Measurements from ENCODE around the gene LMF1.

The LMF1 gene

GRCh38 chr16:937311-937710, 33.5 kb downstream of the LMF1 start:
- 73 to 79% methylated on average over 7 to 8 of the region's 8 CpGs for WGBS, 2 experiments (ENCODE audit: insufficient coverage in 2 of 2)
- Histone ChIP-seq H3K27ac (ENCODE audit: low read depth, low read length, severe bottlenecking) (no peak overlapping the region), H3K4me3 (ENCODE audit: extremely low read depth, insufficient read depth, low read length, poor library complexity, severe bottlenecking) (no peak overlapping the region), H3K9me3 (ENCODE audit: control insufficient read depth, low read length) (peaks cover 10% of the 10 kb centered on the region), H3K36me3 (ENCODE audit: control insufficient read depth, insufficient read depth, low read length) (peaks cover 8% of the 10 kb centered on the region), H3K4me1 (ENCODE audit: control insufficient read depth, insufficient read depth, low read length, poor library complexity, severe bottlenecking) (no peaks in the 10 kb centered on the region)

GRCh38 chr16:935684-936083, 35.1 kb downstream of the LMF1 start:
- Histone ChIP-seq H3K4me3 (ENCODE audit: extremely low read depth, insufficient read depth, low read length, poor library complexity, severe bottlenecking) (no peak overlapping the region), H3K36me3 (ENCODE audit: control insufficient read depth, insufficient read depth, low read length) (no peaks in the 10 kb centered on the region), H3K27ac (ENCODE audit: low read depth, low read length, severe bottlenecking) (no peak overlapping the region), H3K9me3 (ENCODE audit: control insufficient read depth, low read length) (no peaks in the 10 kb centered on the region), H3K4me1 (ENCODE audit: control insufficient read depth, insufficient read depth, low read length, poor library complexity, severe bottlenecking) (no peaks in the 10 kb centered on the region)
- 76 to 82% methylated on average over 5 to 8 of the region's 11 CpGs for WGBS, 2 experiments (ENCODE audit: insufficient coverage in 2 of 2)

GRCh38 chr16:934178-934577, 36.6 kb downstream of the LMF1 start:
- H3K4me3 ChIP-seq (ENCODE audit: extremely low read depth, insufficient read depth, low read length, poor library complexity, severe bottlenecking), result no peak overlapping the region
- H3K9me3 ChIP-seq (ENCODE audit: control insufficient read depth, low read length), result no peaks in the 10 kb centered on the region
- 96 to 98% methylated on average over 6 to 7 of the region's 10 CpGs for WGBS, 2 experiments (ENCODE audit: insufficient coverage in 2 of 2)
- no peak overlapping the region for H3K27ac ChIP-seq (ENCODE audit: low read depth, low read length, severe bottlenecking)
- no peaks in the 10 kb centered on the region for H3K4me1 ChIP-seq (ENCODE audit: control insufficient read depth, insufficient read depth, low read length, poor library complexity, severe bottlenecking)
- H3K36me3 ChIP-seq (ENCODE audit: control insufficient read depth, insufficient read depth, low read length), result no peaks in the 10 kb centered on the region

- H3K27ac ChIP-seq (ENCODE audit: low read depth, low read length, severe bottlenecking), result no peak overlapping the region
- WGBS, 2 experiments (ENCODE audit: insufficient coverage in 2 of 2), result 90 to 94% methylated on average over 11 to 15 of the region's 15 CpGs
- no peak overlapping the region for H3K4me3 ChIP-seq (ENCODE audit: extremely low read depth, insufficient read depth, low read length, poor library complexity, severe bottlenecking)
Observed at GRCh38 chr16:933581-933980, 37.2 kb downstream of the LMF1 start.

GRCh38 chr16:932831-933330, 37.9 kb downstream of the LMF1 start:
- Histone ChIP-seq H3K9me3 (ENCODE audit: control insufficient read depth, low read length) (no peaks in the 10 kb centered on the region), H3K4me1 (ENCODE audit: control insufficient read depth, insufficient read depth, low read length, poor library complexity, severe bottlenecking) (no peaks in the 10 kb centered on the region), H3K27ac (ENCODE audit: low read depth, low read length, severe bottlenecking) (no peak overlapping the region), H3K4me3 (ENCODE audit: extremely low read depth, insufficient read depth, low read length, poor library complexity, severe bottlenecking) (no peak overlapping the region), H3K36me3 (ENCODE audit: control insufficient read depth, insufficient read depth, low read length) (no peaks in the 10 kb centered on the region)
- 93 to 95% methylated on average over 21 of the region's 21 CpGs for WGBS, 2 experiments (ENCODE audit: insufficient coverage in 2 of 2)

More at GRCh38 chr16:933581-933980, 37.2 kb downstream of the LMF1 start:
- H3K9me3 ChIP-seq (ENCODE audit: control insufficient read depth, low read length), result no peaks in the 10 kb centered on the region
- H3K4me1 ChIP-seq (ENCODE audit: control insufficient read depth, insufficient read depth, low read length, poor library complexity, severe bottlenecking), result no peaks in the 10 kb centered on the region
- H3K36me3 ChIP-seq (ENCODE audit: control insufficient read depth, insufficient read depth, low read length), result no peaks in the 10 kb centered on the region

- H3K4me3 ChIP-seq (ENCODE audit: extremely low read depth, insufficient read depth, low read length, poor library complexity, severe bottlenecking), result no peak overlapping the region
- H3K27ac ChIP-seq (ENCODE audit: low read depth, low read length, severe bottlenecking), result no peak overlapping the region
- H3K4me1 ChIP-seq (ENCODE audit: control insufficient read depth, insufficient read depth, low read length, poor library complexity, severe bottlenecking), result no peaks in the 10 kb centered on the region
- H3K9me3 ChIP-seq (ENCODE audit: control insufficient read depth, low read length), result no peaks in the 10 kb centered on the region
- no peaks in the 10 kb centered on the region for H3K36me3 ChIP-seq (ENCODE audit: control insufficient read depth, insufficient read depth, low read length)
- 93 to 94% methylated on average over 33 to 44 of the region's 44 CpGs for WGBS, 2 experiments (ENCODE audit: insufficient coverage in 2 of 2)
Observed at GRCh38 chr16:931626-932500, 38.9 kb downstream of the LMF1 start.

- no peak overlapping the region for H3K4me3 ChIP-seq (ENCODE audit: extremely low read depth, insufficient read depth, low read length, poor library complexity, severe bottlenecking)
- no peaks in the 10 kb centered on the region for H3K4me1 ChIP-seq (ENCODE audit: control insufficient read depth, insufficient read depth, low read length, poor library complexity, severe bottlenecking)
- H3K36me3 ChIP-seq (ENCODE audit: control insufficient read depth, insufficient read depth, low read length), result peaks cover 5% of the 10 kb centered on the region
- no peak overlapping the region for H3K27ac ChIP-seq (ENCODE audit: low read depth, low read length, severe bottlenecking)
- peaks cover 7% of the 10 kb centered on the region for H3K9me3 ChIP-seq (ENCODE audit: control insufficient read depth, low read length)
- 92 to 98% methylated on average over 15 to 18 of the region's 21 CpGs for WGBS, 2 experiments (ENCODE audit: insufficient coverage in 2 of 2)
Observed at GRCh38 chr16:931171-931570, 39.6 kb downstream of the LMF1 start.

- 92 to 94% methylated on average over 14 to 15 of the region's 17 CpGs for WGBS, 2 experiments (ENCODE audit: insufficient coverage in 2 of 2)
- no peaks in the 10 kb centered on the region for H3K4me1 ChIP-seq (ENCODE audit: control insufficient read depth, insufficient read depth, low read length, poor library complexity, severe bottlenecking)
- H3K27ac ChIP-seq (ENCODE audit: low read depth, low read length, severe bottlenecking), result no peak overlapping the region
- H3K4me3 ChIP-seq (ENCODE audit: extremely low read depth, insufficient read depth, low read length, poor library complexity, severe bottlenecking), result no peak overlapping the region
- peaks cover 9% of the 10 kb centered on the region for H3K36me3 ChIP-seq (ENCODE audit: control insufficient read depth, insufficient read depth, low read length)
- peaks cover 11% of the 10 kb centered on the region for H3K9me3 ChIP-seq (ENCODE audit: control insufficient read depth, low read length)
Observed at GRCh38 chr16:930511-930910, 40.3 kb downstream of the LMF1 start.

- no peaks in the 10 kb centered on the region for H3K4me1 ChIP-seq (ENCODE audit: control insufficient read depth, insufficient read depth, low read length, poor library complexity, severe bottlenecking)
- no peak overlapping the region for H3K27ac ChIP-seq (ENCODE audit: low read depth, low read length, severe bottlenecking)
- no peak overlapping the region for H3K4me3 ChIP-seq (ENCODE audit: extremely low read depth, insufficient read depth, low read length, poor library complexity, severe bottlenecking)
- H3K9me3 ChIP-seq (ENCODE audit: control insufficient read depth, low read length), result peaks cover 11% of the 10 kb centered on the region
- H3K36me3 ChIP-seq (ENCODE audit: control insufficient read depth, insufficient read depth, low read length), result peaks cover 9% of the 10 kb centered on the region
- 91 to 95% methylated on average over 19 to 20 of the region's 20 CpGs for WGBS, 2 experiments (ENCODE audit: insufficient coverage in 2 of 2)
Observed at GRCh38 chr16:930076-930475, 40.7 kb downstream of the LMF1 start.

GRCh38 chr16:929227-930073, 41.3 kb downstream of the LMF1 start:
- 59 to 68% methylated on average over 40 to 45 of the region's 45 CpGs for WGBS, 2 experiments (ENCODE audit: insufficient coverage in 2 of 2)

More at GRCh38 chr16:929227-930073, 41.3 kb downstream of the LMF1 start:
- Histone ChIP-seq H3K36me3 (ENCODE audit: control insufficient read depth, insufficient read depth, low read length) (peaks cover 9% of the 10 kb centered on the region), H3K27ac (ENCODE audit: low read depth, low read length, severe bottlenecking) (no peak overlapping the region), H3K4me1 (ENCODE audit: control insufficient read depth, insufficient read depth, low read length, poor library complexity, severe bottlenecking) (peaks cover 3% of the 10 kb centered on the region), H3K4me3 (ENCODE audit: extremely low read depth, insufficient read depth, low read length, poor library complexity, severe bottlenecking) (no peak overlapping the region), H3K9me3 (ENCODE audit: control insufficient read depth, low read length) (peaks cover 11% of the 10 kb centered on the region)

All from mesodermal cell (in vitro differentiated cells).